Skin epidermis (tissue), 12 donors: ENCODE data around the gene DOCK10.
A peak's percentile ranks its signal among the peaks of the same experiment; 100 is the strongest.
"Not testable (repeated sequence)": the region's sequence is repeated elsewhere in the genome, so short reads cannot be mapped to it uniquely, and the experiment has no call there.

ENCODE experiments used
- H3K27ac ChIP-seq, 21 experiments: fragments of 200-600 bp; sonication (generic) in 11 of 21; one replicate each; pipeline ENCODE4 v1.5.0; 2020; ENCODE audit warnings: mild to moderate bottlenecking in 3 of 21, inconsistent platforms in 2 of 21, moderate library complexity in 2 of 21
- H3K4me3 ChIP-seq, 7 experiments: fragments of 200-600 bp; sonication (generic) in 2 of 7; one replicate each; pipeline ENCODE4 v1.5.0; 2020; ENCODE audit warnings: inconsistent platforms in 2 of 7, mild to moderate bottlenecking in 2 of 7, moderate library complexity in 1 of 7

DOCK10 gene

DNA sequence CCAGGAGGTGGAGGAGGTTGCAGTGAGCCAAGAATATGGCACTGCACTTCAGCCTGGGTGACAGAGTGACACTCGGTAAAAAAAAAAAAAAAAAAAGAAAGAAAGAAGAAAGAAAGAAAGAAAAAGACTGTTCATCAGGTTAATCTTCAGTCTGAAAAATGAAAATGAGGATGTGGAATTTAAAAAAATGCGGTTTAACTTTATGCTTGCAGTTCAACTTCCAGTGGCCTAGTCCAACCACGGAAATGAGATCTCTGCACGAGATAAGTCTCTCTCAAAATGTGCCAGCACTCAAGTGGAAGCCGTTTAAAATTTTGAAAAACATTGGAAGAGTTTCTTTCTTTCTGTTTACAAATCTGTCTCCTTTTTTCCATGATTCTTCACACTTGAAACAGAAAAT lies 112.1 kb downstream of the DOCK10 start:
- peak overlapping the region in 8 of 21 experiments; percentile 30 to 67 (median 38) for H3K27ac ChIP-seq
- H3K4me3 ChIP-seq: no peak overlapping the region

DNA sequence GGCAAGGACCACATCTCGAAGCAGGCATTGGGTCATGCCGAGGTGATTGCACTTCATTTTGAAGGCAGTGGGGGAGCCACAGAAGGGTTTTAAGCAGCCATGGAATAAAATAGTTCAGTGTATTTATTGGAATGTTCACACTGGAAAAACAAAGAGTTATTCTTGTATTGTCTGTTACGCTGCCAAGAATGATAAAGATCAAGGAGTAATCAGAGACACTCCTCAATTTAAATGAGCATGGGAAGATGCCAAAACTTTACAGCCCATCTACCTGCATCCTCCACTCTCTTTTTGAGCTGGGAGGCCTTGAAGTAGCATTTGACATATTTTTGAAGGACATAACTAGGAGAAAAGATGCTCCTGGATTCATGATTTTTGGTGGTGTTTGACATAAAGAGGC lies 112.8 kb downstream of the DOCK10 start:
- Histone ChIP-seq H3K27ac (peak overlapping the region in 3 of 21 experiments; percentile 18 to 67 (median 30)), H3K4me3 (no peak overlapping the region)

DNA sequence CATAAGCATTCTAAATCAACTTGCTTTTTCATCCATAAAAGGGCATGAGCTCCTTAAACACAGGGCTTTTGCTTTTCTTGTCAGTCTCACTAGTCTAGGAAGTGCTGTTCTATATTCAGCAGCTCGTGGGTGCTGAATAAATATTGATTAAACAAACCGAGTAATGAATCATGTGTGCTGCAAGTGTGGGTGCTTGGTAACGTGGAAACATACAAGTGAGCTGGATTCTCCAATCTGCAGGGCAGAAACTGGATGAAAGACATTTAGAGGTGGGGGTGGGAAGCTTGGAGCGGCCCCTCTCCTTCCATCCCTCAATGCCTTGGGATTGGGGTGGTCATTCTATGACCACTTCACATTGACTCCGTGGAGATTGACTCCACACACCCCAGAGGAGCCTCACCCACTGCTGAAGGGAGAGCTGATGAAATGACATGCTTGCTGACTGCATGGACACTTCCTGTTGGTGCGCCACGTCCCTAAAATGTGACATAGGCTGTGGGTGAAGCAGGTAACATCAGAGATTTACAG lies 114.6 kb downstream of the DOCK10 start:
- H3K4me3 ChIP-seq: no peak overlapping the region
- H3K27ac ChIP-seq: peak overlapping the region in 17 of 21 experiments; percentile 14 to 82 (median 49)

DNA sequence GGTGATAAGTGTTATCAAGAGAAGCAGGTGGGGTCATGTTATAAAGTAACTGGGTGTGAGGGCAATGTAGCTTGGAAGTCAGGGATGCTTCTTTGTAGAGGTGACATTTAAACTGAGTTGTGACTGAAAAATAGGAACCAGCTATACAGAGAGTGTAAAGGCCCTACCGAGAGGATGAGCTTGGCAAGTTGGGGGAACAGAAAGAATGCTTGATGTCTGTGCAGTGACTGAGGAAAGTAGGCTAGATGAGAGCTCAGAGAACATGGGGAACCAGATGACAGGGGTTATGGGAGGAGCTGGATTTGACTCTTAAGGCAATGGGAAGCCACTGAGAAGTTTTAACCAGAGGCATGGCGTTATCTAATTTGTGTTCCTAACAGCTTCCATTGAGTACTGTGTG lies 115.3 kb downstream of the DOCK10 start:
- H3K4me3 ChIP-seq: no peak overlapping the region
- peak overlapping the region in 18 of 21 experiments; percentile 14 to 82 (median 51) for H3K27ac ChIP-seq

GRCh38 chr2:224925810-224926100 lies 116.5 kb downstream of the DOCK10 start:
- no peak overlapping the region for H3K4me3 ChIP-seq
- H3K27ac ChIP-seq: peak overlapping the region in 12 of 21 experiments; percentile 13 to 82 (median 56)

DNA sequence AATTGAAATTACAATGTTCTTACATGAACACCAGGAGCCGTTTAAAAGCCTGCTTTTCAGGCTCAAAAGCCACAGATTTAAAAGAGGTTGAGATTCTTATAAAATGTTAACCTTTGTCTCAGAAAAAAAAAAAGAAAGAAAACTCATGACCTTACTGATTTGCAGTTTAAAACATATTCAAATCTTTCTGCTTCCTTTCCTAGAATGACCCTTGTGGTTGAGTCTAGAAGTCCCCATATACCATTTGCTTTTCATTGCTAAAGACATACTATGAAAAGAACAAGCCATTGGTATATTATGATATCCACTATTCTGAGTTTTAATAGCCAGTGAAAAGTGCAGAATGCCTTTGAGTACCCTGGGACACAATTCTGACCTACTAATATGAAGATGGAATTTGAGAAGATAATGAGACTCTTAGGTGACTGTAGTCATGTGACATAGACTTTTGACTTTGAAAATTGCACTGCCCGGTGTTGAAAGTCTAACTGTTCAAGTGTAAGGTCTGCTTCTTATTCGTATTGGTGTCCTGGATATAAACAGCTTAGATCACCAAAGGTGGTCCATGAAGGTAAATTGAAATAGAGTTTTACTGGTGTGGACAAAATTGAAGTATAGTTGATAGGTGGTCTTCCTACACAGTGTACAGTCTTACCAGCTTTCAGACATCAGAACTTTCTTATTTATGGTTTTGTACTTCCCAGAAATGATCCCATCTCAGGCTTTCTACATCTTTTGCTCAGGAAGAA lies 117.0 kb downstream of the DOCK10 start:
- peak overlapping the region in 10 of 21 experiments; percentile 6 to 82 (median 54) for H3K27ac ChIP-seq
- H3K4me3 ChIP-seq: no peak overlapping the region

- H3K27ac ChIP-seq: peak overlapping the region in 2 of 21 experiments; percentile 42 to 82
Observed at GRCh38 chr2:224924631-224925030, 117.6 kb downstream of the DOCK10 start.

GRCh38 chr2:224922142-224922727 lies 120.0 kb downstream of the DOCK10 start:
- Histone ChIP-seq H3K4me3 (no peak overlapping the region), H3K27ac (peak overlapping the region in 12 of 21 experiments; percentile 11 to 82 (median 36))

More at GRCh38 chr2:224924631-224925030, 117.6 kb downstream of the DOCK10 start:
- H3K4me3 ChIP-seq: no peak overlapping the region

DNA sequence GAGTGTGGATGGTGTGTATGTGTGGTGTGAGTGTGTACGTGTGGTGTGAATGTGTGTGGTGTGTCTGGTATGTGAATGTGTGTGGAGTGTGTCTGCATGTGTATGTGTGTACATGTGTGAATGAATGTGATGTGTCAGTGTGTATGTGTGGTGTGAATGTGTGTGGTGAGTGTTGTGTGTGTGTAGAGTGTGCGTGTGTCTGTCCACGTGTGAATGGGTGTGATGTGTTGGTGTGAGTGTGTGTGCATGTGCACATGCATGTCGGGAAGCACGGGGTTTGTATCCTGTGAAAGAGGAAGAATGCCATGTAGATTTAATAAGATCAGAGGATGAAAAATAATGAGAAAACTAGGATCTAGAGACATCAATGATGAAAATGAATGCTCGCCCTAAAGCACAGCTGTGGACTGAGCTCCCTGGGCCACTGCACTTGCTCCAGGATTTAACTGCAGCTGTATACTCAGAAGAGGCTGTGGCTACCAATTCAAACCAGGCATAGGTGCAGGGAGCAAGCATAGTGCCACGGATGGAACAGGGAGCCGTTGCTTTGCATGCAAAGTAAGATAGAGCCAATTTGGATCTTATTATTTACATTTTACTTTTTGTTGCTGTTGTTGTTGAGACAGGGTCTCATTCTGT lies 122.7 kb downstream of the DOCK10 start:
- no peak overlapping the region for H3K4me3 ChIP-seq
- H3K27ac ChIP-seq: peak overlapping the region in 1 of 21 experiments; percentile 3

DNA sequence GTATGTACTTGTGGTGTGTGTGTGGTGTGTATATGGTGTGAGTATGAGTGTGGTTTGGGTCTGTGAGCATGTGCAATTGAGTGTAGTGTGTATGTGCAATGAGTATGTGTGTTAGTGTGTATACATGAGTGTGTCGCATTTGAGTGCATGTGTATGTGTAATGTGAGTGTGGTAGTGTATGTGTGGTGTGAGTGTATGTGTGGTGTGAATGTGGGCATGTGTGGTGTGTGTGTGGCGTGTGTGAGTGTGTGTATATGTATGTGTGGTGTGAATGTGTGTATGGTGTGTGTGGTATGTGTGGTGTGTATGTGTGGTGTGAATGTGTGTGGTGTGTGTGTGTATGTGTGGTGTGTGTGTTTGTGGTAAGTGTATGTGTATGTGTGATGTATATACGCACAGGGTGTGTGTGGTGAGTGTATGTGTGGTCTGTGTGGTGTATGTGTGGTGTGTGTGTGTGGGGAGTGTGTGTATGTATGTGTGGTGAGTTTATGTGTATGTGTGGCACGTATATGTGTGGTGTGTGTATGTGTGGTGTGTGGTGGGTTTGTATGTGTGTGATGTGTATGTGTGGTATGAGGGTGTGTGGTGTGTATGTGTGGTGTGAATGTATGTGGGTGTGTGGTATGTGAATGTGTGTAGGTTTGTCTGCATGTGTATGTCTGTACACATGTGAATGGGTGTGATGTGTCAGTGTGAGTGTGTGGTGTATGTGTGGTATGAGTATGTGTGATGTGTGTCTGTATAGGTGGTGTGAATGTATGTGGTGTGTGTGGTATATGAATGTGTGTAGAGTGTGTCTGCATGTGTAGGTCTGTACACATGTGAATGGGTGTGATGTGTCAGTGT lies 123.4 kb downstream of the DOCK10 start:
- Histone ChIP-seq H3K27ac (peak overlapping the region in 1 of 21 experiments; percentile 3), H3K4me3 (no peak overlapping the region)

- H3K27ac ChIP-seq, H3K4me3 ChIP-seq: not testable (repeated sequence)
Observed at GRCh38 chr2:224917246-224917645, 125.0 kb downstream of the DOCK10 start.

DNA sequence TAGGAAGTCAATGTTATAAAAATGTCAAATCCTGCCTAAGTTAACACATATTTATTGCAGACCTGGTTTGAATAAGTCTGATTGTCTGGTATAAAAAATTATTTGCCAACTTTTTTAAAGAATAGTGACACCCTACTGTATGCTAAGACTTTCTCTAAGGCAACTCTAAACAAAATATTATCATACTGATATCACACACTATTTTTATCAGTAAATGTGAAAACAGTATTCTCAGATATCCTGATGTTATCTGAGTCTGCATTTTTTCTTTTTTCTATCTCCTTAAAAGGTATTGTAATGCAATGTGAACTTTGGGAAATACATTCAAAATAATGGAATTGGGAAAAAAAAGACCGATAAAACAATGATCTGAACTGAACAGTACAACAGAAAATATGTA lies 127.1 kb downstream of the DOCK10 start:
- Histone ChIP-seq H3K4me3 (no peak overlapping the region), H3K27ac (no peak overlapping the region)

- H3K4me3 ChIP-seq: no peak overlapping the region
- H3K27ac ChIP-seq: peak overlapping the region in 6 of 21 experiments; percentile 2 to 71 (median 23)
Observed at GRCh38 chr2:224910574-224910925, 131.7 kb downstream of the DOCK10 start.

GRCh38 chr2:224909885-224910573 lies 132.2 kb downstream of the DOCK10 start:
- Histone ChIP-seq H3K27ac (peak overlapping the region in 7 of 21 experiments; percentile 2 to 71 (median 22)), H3K4me3 (no peak overlapping the region)

DNA sequence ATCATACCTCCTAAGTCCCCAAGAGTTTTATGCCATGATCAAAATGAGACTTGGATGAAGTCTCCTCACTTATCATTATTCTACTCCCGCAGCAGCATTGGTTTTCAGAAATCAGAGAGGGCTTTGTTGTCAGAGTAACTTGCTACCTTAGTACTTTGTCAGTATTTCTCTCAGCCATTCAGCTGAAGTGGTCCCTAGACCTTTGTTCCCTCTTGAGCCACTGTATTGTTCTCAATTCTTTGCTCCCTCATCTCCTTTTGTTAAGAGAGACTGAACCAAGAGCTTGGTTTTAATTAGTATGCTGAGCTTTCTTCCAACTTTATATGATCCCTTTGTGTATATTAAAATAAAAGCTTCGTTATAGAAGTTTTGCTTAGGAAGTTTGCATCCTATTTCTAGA lies 133.4 kb downstream of the DOCK10 start:
- Histone ChIP-seq H3K27ac (no peak overlapping the region), H3K4me3 (no peak overlapping the region)

GRCh38 chr2:224904381-224904780 lies 137.9 kb downstream of the DOCK10 start:
- Histone ChIP-seq H3K27ac (no peak overlapping the region), H3K4me3 (no peak overlapping the region)

DNA sequence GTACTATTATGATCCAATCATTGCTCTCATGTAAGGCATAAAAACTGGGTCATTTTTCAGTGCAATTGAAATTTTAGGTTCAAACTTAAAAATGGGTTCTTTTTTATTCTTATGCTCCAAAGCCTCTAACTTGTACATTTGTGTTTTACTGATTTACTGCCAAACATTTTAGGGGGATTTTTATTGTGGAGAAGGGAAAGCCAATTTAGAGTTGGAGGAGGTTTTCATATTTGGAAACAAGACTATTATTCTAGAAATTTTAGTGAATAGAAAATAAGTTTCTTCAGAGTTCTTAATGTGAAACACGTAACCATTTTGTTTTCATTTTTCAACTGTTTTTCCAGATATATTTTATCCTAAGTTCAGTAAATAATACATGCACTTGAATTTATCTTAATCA lies 138.6 kb downstream of the DOCK10 start:
- Histone ChIP-seq H3K27ac (peak overlapping the region in 1 of 21 experiments; percentile 30), H3K4me3 (no peak overlapping the region)

- H3K27ac ChIP-seq: no peak overlapping the region
- no peak overlapping the region for H3K4me3 ChIP-seq
Observed at GRCh38 chr2:224901121-224901676, 141.1 kb downstream of the DOCK10 start.

DNA sequence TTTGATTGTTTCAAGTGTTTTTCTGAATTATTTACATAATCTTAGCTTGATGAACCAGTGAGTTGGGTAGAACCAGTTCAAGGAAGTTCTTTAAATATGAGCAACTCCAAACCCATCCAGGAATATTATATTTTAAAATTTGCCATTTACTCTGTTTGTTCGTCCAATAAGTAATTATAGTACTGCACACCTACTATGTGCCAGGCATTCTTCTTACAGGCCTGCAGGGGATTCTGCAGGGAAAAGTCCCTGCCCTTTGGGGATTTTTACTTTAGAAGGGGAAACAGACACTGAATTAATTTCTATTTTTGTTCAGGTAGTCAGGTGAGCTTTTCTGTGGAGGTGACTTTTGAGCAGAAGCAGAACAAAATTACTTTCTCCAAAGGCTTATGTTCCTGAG lies 146.9 kb downstream of the DOCK10 start:
- H3K27ac ChIP-seq: peak overlapping the region in 1 of 21 experiments; percentile 71

More for the DNA sequence above, 146.9 kb downstream of the DOCK10 start:
- H3K4me3 ChIP-seq: no peak overlapping the region
